ENCODE data around the gene SORCS2. TPM values are rescaled to one million over a fixed set of nuclear protein-coding genes. Genes with fewer than 3 reads are reported as not detected.

The SORCS2 gene
- polyA plus RNA-seq, 1 donor (not counting 4 experiments of a cell fraction or from before 2014, with no cell fraction given), result 0.09 TPM

GRCh38 chr4:7460566-7460965, 268.2 kb downstream of the SORCS2 start:
- DNase-seq (ENCODE audit: low read depth, low spot score), result no peak
- dilution Hi-C loops (cut with MboI; ENCODE audit: extremely low pct_ligation_motif_present, low sequenced_read_pairs), result no loop called here

GRCh38 chr4:7461230-7461629, 268.9 kb downstream of the SORCS2 start:
- no peak for TF ChIP-seq EZH2 (IDR thresholded peaks at IDR 0.05; ENCODE audit: low read length)
- TF ChIP-seq CTCF (optimal IDR thresholded peaks at IDR 0.05 in 1 of 3, IDR thresholded peaks at IDR 0.05 in 1 of 3, conservative IDR thresholded peaks at IDR 0.05 in 1 of 3; ENCODE audit: extremely low read depth in 1 of 3, insufficient read depth in 2 of 3, low read length in 3 of 3), result no peak
- no peak for FAIRE-seq
- Histone ChIP-seq H3K4me1 (ENCODE audit: control insufficient read depth, extremely low read depth, insufficient read depth, low read length) (no peaks in the 10 kb centered on the region), H3K4me2 (ENCODE audit: control insufficient read depth, extremely low read depth, insufficient read depth, low read depth, low read length) (no peak overlapping the region), H3K4me3 (ENCODE audit: control insufficient read depth in 2 of 3, extremely low read depth in 1 of 3, insufficient read depth in 2 of 3, low read depth in 1 of 3, low read length in 3 of 3) (no peak overlapping the region), H2AFZ (ENCODE audit: control insufficient read depth, low read length) (no peak overlapping the region), H3K27me3 (ENCODE audit: control insufficient read depth, extremely low read depth, insufficient read depth, low read length) (no peaks in the 10 kb centered on the region), H3K79me2 (ENCODE audit: control insufficient read depth, insufficient read depth, low read length) (no peaks in the 10 kb centered on the region), H3K9me1 (ENCODE audit: control insufficient read depth, extremely low read depth, insufficient read depth, low read length) (no peaks in the 10 kb centered on the region), H4K20me1 (ENCODE audit: control insufficient read depth, extremely low read depth, insufficient read depth, low read length) (no peaks in the 10 kb centered on the region), H3K27ac (ENCODE audit: control insufficient read depth, insufficient read depth, low read length) (no peak overlapping the region), H3K9ac (ENCODE audit: control insufficient read depth, extremely low read depth, insufficient read depth, low read length) (no peak overlapping the region), H3K9me3 (ENCODE audit: control insufficient read depth, low read depth, low read length) (peaks cover 2% of the 10 kb centered on the region), H3K36me3 (ENCODE audit: control insufficient read depth in 2 of 2, extremely low read depth in 1 of 2, insufficient read depth in 2 of 2, low read length in 2 of 2) (no peaks in the 10 kb centered on the region)
- no peak for DNase-seq (ENCODE audit: low read depth, low spot score)
- dilution Hi-C loops (cut with MboI; ENCODE audit: extremely low pct_ligation_motif_present, low sequenced_read_pairs), result no loop called here

More at GRCh38 chr4:7460566-7460965, 268.2 kb downstream of the SORCS2 start:
- no peak for TF ChIP-seq CTCF (optimal IDR thresholded peaks at IDR 0.05 in 1 of 3, IDR thresholded peaks at IDR 0.05 in 1 of 3, conservative IDR thresholded peaks at IDR 0.05 in 1 of 3; ENCODE audit: extremely low read depth in 1 of 3, insufficient read depth in 2 of 3, low read length in 3 of 3)
- no peak for TF ChIP-seq EZH2 (IDR thresholded peaks at IDR 0.05; ENCODE audit: low read length)
- Histone ChIP-seq H2AFZ (ENCODE audit: control insufficient read depth, low read length) (no peak overlapping the region), H3K27ac (ENCODE audit: control insufficient read depth, insufficient read depth, low read length) (no peak overlapping the region), H3K4me3 (ENCODE audit: control insufficient read depth in 2 of 3, extremely low read depth in 1 of 3, insufficient read depth in 2 of 3, low read depth in 1 of 3, low read length in 3 of 3) (no peak overlapping the region), H3K9me1 (ENCODE audit: control insufficient read depth, extremely low read depth, insufficient read depth, low read length) (no peaks in the 10 kb centered on the region), H3K9me3 (ENCODE audit: control insufficient read depth, low read depth, low read length) (no peaks in the 10 kb centered on the region), H3K27me3 (ENCODE audit: control insufficient read depth, extremely low read depth, insufficient read depth, low read length) (no peaks in the 10 kb centered on the region), H3K79me2 (ENCODE audit: control insufficient read depth, insufficient read depth, low read length) (no peaks in the 10 kb centered on the region), H3K4me2 (ENCODE audit: control insufficient read depth, extremely low read depth, insufficient read depth, low read depth, low read length) (no peak overlapping the region), H4K20me1 (ENCODE audit: control insufficient read depth, extremely low read depth, insufficient read depth, low read length) (no peaks in the 10 kb centered on the region), H3K36me3 (ENCODE audit: control insufficient read depth in 2 of 2, extremely low read depth in 1 of 2, insufficient read depth in 2 of 2, low read length in 2 of 2) (no peaks in the 10 kb centered on the region), H3K4me1 (ENCODE audit: control insufficient read depth, extremely low read depth, insufficient read depth, low read length) (no peaks in the 10 kb centered on the region), H3K9ac (ENCODE audit: control insufficient read depth, extremely low read depth, insufficient read depth, low read length) (no peak overlapping the region)
- FAIRE-seq, result no peak

Data from keratinocyte (primary cell).